Heart right ventricle (tissue), 16 donors: ENCODE measurements around the gene GAMT. TPM values are rescaled to one million over a fixed set of nuclear protein-coding genes. Genes with fewer than 3 reads are reported as not detected.
A peak's percentile ranks its signal among the peaks of the same experiment; 100 is the strongest.

Source experiments
- ATAC-seq, 8 donors: fragments of 200-7000 bp; cut with Tn5 transposase; one replicate each; pipeline ENCODE4 v1.9.1; 2020; ENCODE audit warnings: mild to moderate bottlenecking in 8 of 8, moderate library complexity in 8 of 8, moderate number of reproducible peaks in 1 of 8
- DNase-seq, 2 donors: peaks; one replicate each; pipeline ENCODE4 v3.0.0-alpha.2; 2020
- H3K27ac ChIP-seq, 10 donors: fragments of 200-600 bp; sonication (generic) in 2 of 10; one replicate each; pipeline versions ENCODE4 v1.5.0 to v1.8.0; 2020 to 2022; ENCODE audit warnings: mild to moderate bottlenecking in 3 of 10
- H3K27me3 ChIP-seq, 7 donors: fragments of 200-600 bp; one replicate each; pipeline ENCODE4 v1.8.0; 2021 to 2022; ENCODE audit warnings: mild to moderate bottlenecking in 2 of 7
- H3K36me3 ChIP-seq, 9 donors: fragments of 200-600 bp; sonication (generic) in 1 of 9; one replicate each; pipeline versions ENCODE4 v1.5.0 to v1.8.0; 2020 to 2022; ENCODE audit warnings: mild to moderate bottlenecking in 2 of 9
- H3K4me1 ChIP-seq, 9 donors: fragments of 200-600 bp; sonication (generic) in 1 of 9; one replicate each; pipeline versions ENCODE4 v1.5.0 to v1.8.0; 2020 to 2022; ENCODE audit warnings: mild to moderate bottlenecking in 4 of 9
- H3K4me3 ChIP-seq, 10 donors: fragments of 200-600 bp; sonication (generic) in 2 of 10; one replicate each; pipeline versions ENCODE4 v1.5.0 to v1.8.0; 2020 to 2022; ENCODE audit warnings: mild to moderate bottlenecking in 7 of 10, moderate library complexity in 2 of 10
- H3K9me3 ChIP-seq, 11 donors: fragments of 200-600 bp in 10 of 11; sonication (generic) in 2 of 11; one replicate each; pipeline versions ENCODE4 v1.5.0 to v1.8.0; 2013 to 2022; ENCODE audit warnings: mild to moderate bottlenecking in 2 of 11, control low read depth in 1 of 11, moderate library complexity in 1 of 11
- CTCF ChIP-seq, 9 donors: fragments of 200-600 bp; sonication (generic) in 2 of 9; IDR thresholded peaks; one replicate each; pipeline versions ENCODE4 v1.5.0 to v1.8.0; 2021 to 2022; ENCODE audit warnings: antibody characterized with exemption in 9 of 9, mild to moderate bottlenecking in 5 of 9, moderate library complexity in 1 of 9
- WGBS, 2 donors: extraction: QIAGEN DNeasy Blood & Tissue Kit; methylation state at CpG; one replicate each; pipeline ENCODE4 v1.1.7; 2013; ENCODE audit warnings: inconsistent platforms in 1 of 2; 5-methylcytosine and 5-hydroxymethylcytosine counted together
- intact Hi-C, 10 donors: fragments of 100-400 bp; cut with DNase I; formaldehyde crosslinking; loops; one replicate each; pipeline versions ENCODE4 v1.11.1 to v1.14.2; 2022
- polyA plus RNA-seq, 2 donors: library from polyadenylated mRNA; stranded (reverse); fragments of 200-250 nt; gene quantifications; one replicate each; pipeline ENCODE4 v1.2.3, GENCODE V29; 2013
- total RNA-seq, 10 donors: library from RNA; stranded (reverse); fragmentation: NEBNext Ultra II Directional in 3 of 10; extraction: Animal tissue kit (Norgen Biotek cat#: 25700) in 3 of 10; gene quantifications; one replicate each; pipeline versions ENCODE4 v1.2.1 to v1.2.4, GENCODE V29; 2021 to 2023
- donor health status: Arrhythmogenic right ventricular cardiomyopathy.
- donor health status: ischemic (EF 13 %, LVEDD 7.1; RV severe dilation, severe dysfunction).
- donor health status: healthy with polysubstance abuse.
- donor health status: DM: no; HTN: yes; CAD: no.
- donor health status: DM: no; HTN: no; CAD: no.
- donor health status: ischemic (EF 25% LVEDD 6.9; RV normal size, moderate dysfunction).
- donor health status: ischemic (EF 25% LVEDD 5.7; RV mildly dilated, moderate dysfunction).
- donor health status: healthy.
- donor health status: DM: yes; HTN: yes; CAD: no.
- donor health status: Ischemic cardiomyopathy.
- donor health status: ischemic (EF 35%, LVEDD 5.7; RV mildly dilated, moderate dysfunction).
- donor health status: nonischemic (EF 11% LVEDD 7.7; RV severe dilation, severe dysfunction).
- donor health status: DM: yes; HTN: yes; CAD: no.
- donor health status: PGD.
- donor health status: ischemic (EF 29% LVEDD 5.4; RV normal size, mild dysfunction).
- donor health status: nonischemic (EF 23%, LVEDD 6.1; RV moderate dilation, normal function).

Gene GAMT
- total and polyA plus RNA-seq, 12 donors: 30.8 to 260 (median 72.1) TPM

GRCh38 chr19:1406774-1407527 is 5.6 kb upstream of the GAMT start:
- DNase-seq: peak; percentile 99 to 100
- Histone ChIP-seq H3K27ac (peak overlapping the region in 9 of 10 donors; percentile 68 to 98 (median 82)), H3K36me3 (peaks cover 0 to 10% (median 0%) of the 10 kb centered on the region in 9 donors), H3K4me1 (peaks cover 28 to 61% (median 40%) of the 10 kb centered on the region in 9 donors), H3K27me3 (peaks cover 0 to 20% (median 0%) of the 10 kb centered on the region in 7 donors), H3K9me3 (no peaks in the 10 kb centered on the region), H3K4me3 (peak overlapping the region; percentile 12 to 99 (median 76))
- 0 to 1% methylated on average over 52 to 72 of the region's 72 CpGs for WGBS, 2 donors
- intact Hi-C loops: loop anchor here in 4 of 10 donors (2.0 to 10.0 kb wide), 2 partner anchors 24 to 132 kb away; partner anchors contain the start of genes FAM174C (in 3 of the 4) and NDUFS7 (in 1 of the 4)
- peak; percentile 87 to 94 (median 92) for ATAC-seq
- TF ChIP-seq CTCF (IDR thresholded peaks at IDR 0.05): peak in 6 of 9 donors; percentile 24 to 45 (median 36)

- no peak for ATAC-seq
- peaks cover 0 to 8% (median 0%) of the 10 kb centered on the region in 9 donors for H3K36me3 ChIP-seq
- WGBS, 2 donors: 60 to 66% methylated on average over 25 of the region's 25 CpGs
- H3K27me3 ChIP-seq: peaks cover 0 to 38% (median 0%) of the 10 kb centered on the region in 7 donors
- H3K9me3 ChIP-seq: no peaks in the 10 kb centered on the region
- no peak for DNase-seq
- H3K4me1 ChIP-seq: peaks cover 8 to 40% (median 19%) of the 10 kb centered on the region in 9 donors
- intact Hi-C loops: loop anchor here in 3 of 10 donors (10.0 kb wide), 1 partner anchor 128 kb away; the partner anchor contains the start of gene FAM174C (in 3 of the 3)
- no peak overlapping the region for H3K4me3 ChIP-seq
- TF ChIP-seq CTCF (IDR thresholded peaks at IDR 0.05): no peak
- no peak overlapping the region for H3K27ac ChIP-seq
Measured at GRCh38 chr19:1402411-1403070, 1.2 kb upstream of the GAMT start.

- H3K4me1 ChIP-seq: peaks cover 8 to 39% (median 23%) of the 10 kb centered on the region in 9 donors
- DNase-seq (no peak), ATAC-seq (no peak)
- H3K27ac ChIP-seq: peak overlapping the region in 5 of 10 donors; percentile 14 to 86 (median 78)
- TF ChIP-seq CTCF (IDR thresholded peaks at IDR 0.05): no peak
- H3K9me3 ChIP-seq: no peaks in the 10 kb centered on the region
- peak overlapping the region in 8 of 10 donors; percentile 50 to 81 (median 72) for H3K4me3 ChIP-seq
- WGBS, 2 donors: 51 to 64% methylated on average over 11 of the region's 11 CpGs
- peaks cover 0 to 38% (median 0%) of the 10 kb centered on the region in 7 donors for H3K27me3 ChIP-seq
- intact Hi-C loops: loop anchor here in 3 of 10 donors (10.0 kb wide), 1 partner anchor 127 kb away; the partner anchor contains the start of gene FAM174C (in 3 of the 3)
- H3K36me3 ChIP-seq: peaks cover 0 to 10% (median 0%) of the 10 kb centered on the region in 9 donors
Measured at GRCh38 chr19:1401889-1402217, 511 bp upstream of the GAMT start.
